22Rv1 (cell line): ENCODE data around the gene MYO3A.

Source experiments
- ZFX ChIP-seq: fragments of 450-650 bp; IDR thresholded peaks from 2 replicates; pipeline ENCODE4 v1.6.1; 2017; ENCODE audit warnings: antibody characterized with exemption, borderline replicate concordance
- TF ChIP-seq, protein P1 (sequence below): fragments of 450-650 bp; IDR thresholded peaks from 2 replicates; pipeline ENCODE4 v1.5.1; 2017; ENCODE audit warnings: mild to moderate bottlenecking

DNA sequence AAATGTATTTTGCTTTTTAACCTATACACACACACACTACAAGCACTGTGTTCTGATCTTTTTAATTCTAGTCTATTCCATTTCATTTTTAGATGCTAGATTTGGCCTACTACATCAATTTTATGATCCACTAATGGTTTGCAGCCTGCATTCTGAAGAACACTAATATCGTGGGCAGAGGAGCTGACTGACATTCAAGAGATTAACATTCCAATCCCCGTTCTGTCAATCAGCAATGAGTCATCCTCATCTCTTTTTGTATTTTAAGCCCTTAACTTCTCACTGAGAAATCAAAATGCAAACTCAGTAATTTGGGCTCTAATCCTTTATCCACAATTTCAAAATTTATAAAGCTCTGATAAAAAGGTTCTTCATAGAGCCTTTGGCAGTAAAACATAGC is 235.4 kb downstream of the MYO3A start:
- TF ChIP-seq, protein P1, sequence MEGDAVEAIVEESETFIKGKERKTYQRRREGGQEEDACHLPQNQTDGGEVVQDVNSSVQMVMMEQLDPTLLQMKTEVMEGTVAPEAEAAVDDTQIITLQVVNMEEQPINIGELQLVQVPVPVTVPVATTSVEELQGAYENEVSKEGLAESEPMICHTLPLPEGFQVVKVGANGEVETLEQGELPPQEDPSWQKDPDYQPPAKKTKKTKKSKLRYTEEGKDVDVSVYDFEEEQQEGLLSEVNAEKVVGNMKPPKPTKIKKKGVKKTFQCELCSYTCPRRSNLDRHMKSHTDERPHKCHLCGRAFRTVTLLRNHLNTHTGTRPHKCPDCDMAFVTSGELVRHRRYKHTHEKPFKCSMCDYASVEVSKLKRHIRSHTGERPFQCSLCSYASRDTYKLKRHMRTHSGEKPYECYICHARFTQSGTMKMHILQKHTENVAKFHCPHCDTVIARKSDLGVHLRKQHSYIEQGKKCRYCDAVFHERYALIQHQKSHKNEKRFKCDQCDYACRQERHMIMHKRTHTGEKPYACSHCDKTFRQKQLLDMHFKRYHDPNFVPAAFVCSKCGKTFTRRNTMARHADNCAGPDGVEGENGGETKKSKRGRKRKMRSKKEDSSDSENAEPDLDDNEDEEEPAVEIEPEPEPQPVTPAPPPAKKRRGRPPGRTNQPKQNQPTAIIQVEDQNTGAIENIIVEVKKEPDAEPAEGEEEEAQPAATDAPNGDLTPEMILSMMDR, result no peak
- TF ChIP-seq ZFX, result no peak
